HCT116 (cell line): ENCODE data around the gene SENP1. TPM values are rescaled to one million over a fixed set of nuclear protein-coding genes. Genes with fewer than 3 reads are reported as not detected.

Experiments
- ATAC-seq: fragments of 200-7000 bp; cut with Tn5 transposase; 2 replicates; pipeline ENCODE4 v1.9.1; 2020; ENCODE audit warnings: mild to moderate bottlenecking, moderate library complexity
- BruUV-seq: library from RNA; stranded (reverse); fragments of 400-500 nt; replicated peaks from 2 replicates; lab custom pipeline; 2021; lab: Mats Ljungman, UMichigan
- CTCF ChIA-PET: fragments of 300-600 bp; sonication (Branson Sonifier 250); formaldehyde crosslinking; loops from one replicate; lab custom pipeline; 2021; ENCODE audit warnings: antibody characterized with exemption; lab: Charles Lee
- POLR2A ChIA-PET: fragments of 300-600, 350-600 bp; sonication (Branson Sonifier 250); formaldehyde crosslinking; loops from one replicate; lab custom pipeline; 2021; ENCODE audit warnings: antibody characterized with exemption; lab: Charles Lee
- RAD21 ChIA-PET, 2 experiments: fragments of 300-600 bp; sonication (Branson Sonifier 250); formaldehyde crosslinking; loops; one replicate each; lab custom pipeline; 2023; ENCODE audit warnings: low total read pairs in 2 of 2; ENCODE audit not compliant: uncharacterized antibody in 2 of 2, unreplicated experiment in 2 of 2, low non-redundant PET in 1 of 2; lab: Charles Lee
- DNase-seq: peaks from one replicate; pipeline ENCODE4 v3.0.0-alpha.2; 2010; ENCODE audit warnings: low read depth, low spot score
- H2AFZ ChIP-seq: fragments of 200-600 bp; shearing (Covaris generic), sonication (generic); 2 replicates; pipeline ENCODE4 v1.6.1; 2017; ENCODE audit warnings: low read depth, mixed run types, mixed read lengths, antibody characterized with exemption, low read length; ENCODE audit not compliant: poor library complexity, severe bottlenecking
- H3K27ac ChIP-seq: 2 replicates; pipeline ENCODE4 v1.5.1; 2012; ENCODE audit warnings: low read depth, low read length
- H3K27me3 ChIP-seq: fragments of 200-600 bp; sonication (generic); 2 replicates; pipeline ENCODE4 v1.6.1; 2016; ENCODE audit warnings: mixed run types, low read length, mixed read lengths; ENCODE audit not compliant: insufficient read depth
- H3K36me3 ChIP-seq, 2 experiments: fragments of 200-500 bp in 1 of 2; fragments of 200-600 bp in 1 of 2; sonication (Bioruptor generic) in 1 of 2; sonication (generic) in 1 of 2; 2 replicates each; pipeline versions ENCODE4 v1.5.1 to v1.6.1; 2014 to 2016; ENCODE audit warnings: low read length in 2 of 2, inconsistent platforms in 1 of 2, mixed read lengths in 1 of 2, mixed run types in 1 of 2; ENCODE audit not compliant: insufficient read depth in 2 of 2, control insufficient read depth in 1 of 2
- H3K4me1 ChIP-seq, 2 experiments: fragments of 200-600 bp in 1 of 2; sonication (generic) in 1 of 2; 2 replicates each; pipeline versions ENCODE4 v1.5.1 to v1.6.1; 2012 to 2017; ENCODE audit warnings: low read length in 2 of 2, inconsistent platforms in 1 of 2, mild to moderate bottlenecking in 1 of 2, mixed read lengths in 1 of 2, mixed run types in 1 of 2, moderate library complexity in 1 of 2; ENCODE audit not compliant: insufficient read depth in 2 of 2, control insufficient read depth in 1 of 2
- H3K4me2 ChIP-seq: fragments of 200-600 bp; sonication (generic); 2 replicates; pipeline ENCODE4 v1.6.1; 2017; ENCODE audit warnings: mixed run types, low read length, mixed read lengths
- H3K4me3 ChIP-seq, 2 experiments: fragments of 200-600 bp in 1 of 2; sonication (generic) in 1 of 2; replicated peaks in 1 of 2; 2 replicates each; pipeline ENCODE4 v1.5.1; 2011 to 2016; ENCODE audit warnings: low read length in 2 of 2, control low read depth in 1 of 2, low read depth in 1 of 2, mild to moderate bottlenecking in 1 of 2, mixed read lengths in 1 of 2, mixed run types in 1 of 2
- H3K79me2 ChIP-seq: fragments of 200-600 bp; sonication (generic); 2 replicates; pipeline ENCODE4 v1.6.1; 2017; ENCODE audit warnings: mild to moderate bottlenecking, mixed run types, low read length, moderate library complexity, mixed read lengths; ENCODE audit not compliant: insufficient read depth
- H3K9ac ChIP-seq: fragments of 200-600 bp; sonication (generic); 2 replicates; pipeline ENCODE4 v1.6.1; 2016; ENCODE audit warnings: low read length, mixed read lengths
- H3K9me2 ChIP-seq: fragments of 200-600 bp; sonication (generic), shearing (Covaris generic); 2 replicates; pipeline ENCODE4 v1.6.1; 2017; ENCODE audit warnings: mixed run types, mild to moderate bottlenecking, moderate library complexity; ENCODE audit not compliant: insufficient read depth
- H3K9me3 ChIP-seq, 2 experiments: fragments of 200-500 bp in 1 of 2; fragments of 200-600 bp in 1 of 2; sonication (Bioruptor generic) in 1 of 2; sonication (generic) in 1 of 2; 2 replicates each; pipeline ENCODE4 v1.6.1; 2014 to 2017; ENCODE audit warnings: low read length in 2 of 2, mixed read lengths in 2 of 2, inconsistent platforms in 1 of 2, low read depth in 1 of 2, mild to moderate bottlenecking in 1 of 2, mixed run types in 1 of 2, moderate library complexity in 1 of 2; ENCODE audit not compliant: control insufficient read depth in 1 of 2, insufficient read depth in 1 of 2
- H4K20me1 ChIP-seq: fragments of 200-600 bp; sonication (generic), shearing (Covaris generic); 2 replicates; pipeline ENCODE4 v1.6.1; 2017; ENCODE audit warnings: mixed run types, mild to moderate bottlenecking, moderate library complexity; ENCODE audit not compliant: insufficient read depth
- CEBPB ChIP-seq: IDR thresholded peaks from 2 replicates; pipeline ENCODE4 v1.6.1; 2012; ENCODE audit warnings: low read depth
- CTCF ChIP-seq, 3 experiments: fragments of 200-600 bp in 1 of 3; sonication (generic) in 1 of 3; IDR thresholded peaks in 2 of 3; conservative IDR thresholded peaks in 1 of 3; 2 replicates each; pipeline ENCODE4 v1.5.1; 2012 to 2017; ENCODE audit warnings: low read depth in 2 of 3, low read length in 2 of 3, antibody characterized with exemption in 1 of 3, borderline replicate concordance in 1 of 3, control low read depth in 1 of 3, mild to moderate bottlenecking in 1 of 3, mixed read lengths in 1 of 3, mixed run types in 1 of 3, moderate library complexity in 1 of 3; ENCODE audit not compliant: insufficient read depth in 1 of 3
- EGR1 ChIP-seq: IDR thresholded peaks from 2 replicates; pipeline ENCODE4 v1.6.1; 2012; ENCODE audit warnings: low read depth
- EZH2 ChIP-seq: fragments of 200-600 bp; sonication (generic); IDR thresholded peaks from 2 replicates; pipeline ENCODE4 v1.6.1; 2017; ENCODE audit warnings: antibody characterized with exemption, mixed run types
- EZH2phosphoT487 ChIP-seq: fragments of 200-600 bp; IDR thresholded peaks from 2 replicates; pipeline ENCODE4 v1.6.1; 2018; ENCODE audit warnings: antibody characterized with exemption, borderline replicate concordance
- FOSL1 ChIP-seq: IDR thresholded peaks from 2 replicates; pipeline ENCODE4 v1.6.1; 2012; ENCODE audit warnings: low read depth
- JUND ChIP-seq: IDR thresholded peaks from 2 replicates; pipeline ENCODE4 v1.6.1; 2012
- POLR2A ChIP-seq: IDR thresholded peaks from 2 replicates; pipeline ENCODE4 v1.7.0; 2011; ENCODE audit warnings: borderline replicate concordance; ENCODE audit not compliant: insufficient read depth, insufficient read length; ENCODE audit errors: extremely low read depth
- POLR2AphosphoS5 ChIP-seq: IDR thresholded peaks from 2 replicates; pipeline ENCODE4 v1.6.1; 2011; ENCODE audit warnings: mild to moderate bottlenecking, low read depth, low read length, moderate library complexity
- SIN3A ChIP-seq: IDR thresholded peaks from 2 replicates; pipeline ENCODE4 v1.6.1; 2012; ENCODE audit warnings: low read depth
- SP1 ChIP-seq: IDR thresholded peaks from 2 replicates; pipeline ENCODE4 v1.6.1; 2012; ENCODE audit warnings: low read depth
- TCF7L2 ChIP-seq: IDR thresholded peaks from 2 replicates; pipeline ENCODE4 v1.7.0; 2011; ENCODE audit warnings: borderline replicate concordance, inconsistent platforms; ENCODE audit not compliant: insufficient read depth, insufficient read length; ENCODE audit errors: extremely low read depth
- ZNF274 ChIP-seq: fragments of 200-500 bp; sonication (Bioruptor generic); IDR thresholded peaks from 2 replicates; pipeline ENCODE4 v1.6.1; 2014; ENCODE audit warnings: mild to moderate bottlenecking, low read depth, low read length, inconsistent platforms
- intact Hi-C: fragments of 100-400 bp; cut with micrococcal nuclease; formaldehyde crosslinking; loops from 2 replicates; pipeline ENCODE4 v1.10.0; 2022
- total RNA-seq: library from RNA; stranded (reverse); gene quantifications from one replicate; pipeline ENCODE4 v1.2.1, GENCODE V29; 2021; ENCODE audit not compliant: unreplicated experiment

Gene SENP1
- total RNA-seq, 1 experiment from 2014 or later, result 17.7 TPM

GRCh38 chr12:48005750-48006021 is 100.2 kb downstream of the SENP1 start (continued):
- no peak for TF ChIP-seq TCF7L2

- intact Hi-C loops, result no loop called here
- BruUV-seq, result no TSS peak
- Histone ChIP-seq H2AFZ (no peak overlapping the region), H3K9me3 (no peaks in the 10 kb centered on the region), H3K79me2 (no peaks in the 10 kb centered on the region), H3K27ac (no peak overlapping the region), H3K4me1 (peaks cover 9 to 21% of the 10 kb centered on the region in 2 experiments), H3K36me3 (no peaks in the 10 kb centered on the region), H3K27me3 (peaks cover 7% of the 10 kb centered on the region; the same call in 1 of the 2 replicates), H4K20me1 (no peaks in the 10 kb centered on the region), H3K9me2 (no peaks in the 10 kb centered on the region), H3K4me3 (no peak overlapping the region), H3K4me2 (no peak overlapping the region), H3K9ac (no peak overlapping the region)
- RAD21 ChIA-PET, result no interaction called here
- TF ChIP-seq CTCF (IDR thresholded peaks at IDR 0.05 in 2 of 3, conservative IDR thresholded peaks at IDR 0.05 in 1 of 3; ENCODE audit: borderline replicate concordance in 1 of 3, insufficient read depth in 1 of 3, low read depth in 2 of 3, low read length in 2 of 3) (no peak), CEBPB (no peak), SP1 (no peak), EGR1 (no peak), POLR2A (no peak), JUND (no peak), ZNF274 (no peak), EZH2phosphoT487 (no peak), SIN3A (no peak), EZH2 (no peak), FOSL1 (no peak), TCF7L2 (no peak), POLR2AphosphoS5 (no peak)
- ATAC-seq, result no peak
- CTCF ChIA-PET, result no interaction called here
- POLR2A ChIA-PET, result no interaction called here
- no peak for DNase-seq
These were observed 100.7 kb downstream of the SENP1 start for GRCh38 chr12:48005001-48005749.
